Endothelial cell of umbilical vein (primary cell): ENCODE results near the gene OR9Q2.

Source experiments
- EZH2 ChIP-seq: IDR thresholded peaks from 2 replicates; pipeline ENCODE4 v1.6.1; 2012; ENCODE audit warnings: borderline replicate concordance, low read depth, mild to moderate bottlenecking, moderate library complexity, low read length, inconsistent platforms; ENCODE audit not compliant: severe bottlenecking
- FOS ChIP-seq: IDR thresholded peaks from 2 replicates; pipeline ENCODE4 v1.6.1; 2011; ENCODE audit warnings: mild to moderate bottlenecking, low read length, moderate library complexity, borderline replicate concordance; ENCODE audit not compliant: insufficient read depth
- GATA2 ChIP-seq: IDR thresholded peaks from 2 replicates; pipeline ENCODE4 v1.7.0; 2011; ENCODE audit warnings: low read depth, mild to moderate bottlenecking, moderate library complexity, mixed read lengths, low read length; ENCODE audit not compliant: insufficient read length, insufficient read depth
- JUN ChIP-seq: IDR thresholded peaks from 2 replicates; pipeline ENCODE4 v1.6.1; 2011; ENCODE audit warnings: borderline replicate concordance, low read depth; ENCODE audit not compliant: insufficient read length, insufficient read depth
- MYC ChIP-seq: IDR thresholded peaks from one replicate; pipeline ENCODE4 v1.6.1; 2011; ENCODE audit warnings: mild to moderate bottlenecking, low read depth, low read length
- POLR2A ChIP-seq: IDR thresholded peaks from 2 replicates; pipeline ENCODE4 v1.6.1; 2012; ENCODE audit warnings: low read depth, mild to moderate bottlenecking, control low read depth, low read length
- POLR2AphosphoS5 ChIP-seq: IDR thresholded peaks from 2 replicates; pipeline ENCODE4 v1.6.1; 2012; ENCODE audit warnings: low read depth, mild to moderate bottlenecking, control low read depth, low read length, moderate library complexity; ENCODE audit not compliant: insufficient read depth
- TF ChIP-seq, protein P1 (sequence below), 2 donors: IDR thresholded peaks; 1 replicate in 1 of 2; 2 replicates in 1 of 2; pipeline ENCODE4 v1.5.1; 2011; ENCODE audit warnings: low read length in 2 of 2, mild to moderate bottlenecking in 2 of 2, moderate library complexity in 2 of 2, control low read depth in 1 of 2, inconsistent platforms in 1 of 2, low read depth in 1 of 2; ENCODE audit not compliant: insufficient read depth in 1 of 2; ENCODE audit errors: extremely low read depth in 1 of 2
- TF ChIP-seq, protein P2 (sequence below): IDR thresholded peaks from 2 replicates; pipeline ENCODE4 v1.6.1; 2011; ENCODE audit not compliant: insufficient read depth, insufficient read length

- no peak for TF ChIP-seq MYC
- TF ChIP-seq, protein P1, sequence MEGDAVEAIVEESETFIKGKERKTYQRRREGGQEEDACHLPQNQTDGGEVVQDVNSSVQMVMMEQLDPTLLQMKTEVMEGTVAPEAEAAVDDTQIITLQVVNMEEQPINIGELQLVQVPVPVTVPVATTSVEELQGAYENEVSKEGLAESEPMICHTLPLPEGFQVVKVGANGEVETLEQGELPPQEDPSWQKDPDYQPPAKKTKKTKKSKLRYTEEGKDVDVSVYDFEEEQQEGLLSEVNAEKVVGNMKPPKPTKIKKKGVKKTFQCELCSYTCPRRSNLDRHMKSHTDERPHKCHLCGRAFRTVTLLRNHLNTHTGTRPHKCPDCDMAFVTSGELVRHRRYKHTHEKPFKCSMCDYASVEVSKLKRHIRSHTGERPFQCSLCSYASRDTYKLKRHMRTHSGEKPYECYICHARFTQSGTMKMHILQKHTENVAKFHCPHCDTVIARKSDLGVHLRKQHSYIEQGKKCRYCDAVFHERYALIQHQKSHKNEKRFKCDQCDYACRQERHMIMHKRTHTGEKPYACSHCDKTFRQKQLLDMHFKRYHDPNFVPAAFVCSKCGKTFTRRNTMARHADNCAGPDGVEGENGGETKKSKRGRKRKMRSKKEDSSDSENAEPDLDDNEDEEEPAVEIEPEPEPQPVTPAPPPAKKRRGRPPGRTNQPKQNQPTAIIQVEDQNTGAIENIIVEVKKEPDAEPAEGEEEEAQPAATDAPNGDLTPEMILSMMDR (IDR thresholded peaks at IDR 0.05; ENCODE audit: extremely low read depth in 1 of 2, insufficient read depth in 1 of 2, low read depth in 1 of 2, low read length in 2 of 2): no peak
- TF ChIP-seq POLR2A: no peak
- TF ChIP-seq POLR2AphosphoS5: no peak
- TF ChIP-seq EZH2: no peak
- TF ChIP-seq, protein P2, sequence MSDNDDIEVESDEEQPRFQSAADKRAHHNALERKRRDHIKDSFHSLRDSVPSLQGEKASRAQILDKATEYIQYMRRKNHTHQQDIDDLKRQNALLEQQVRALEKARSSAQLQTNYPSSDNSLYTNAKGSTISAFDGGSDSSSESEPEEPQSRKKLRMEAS: no peak
- no peak for TF ChIP-seq FOS
- no peak for TF ChIP-seq JUN
- TF ChIP-seq GATA2: no peak
Observed at GRCh38 chr11:58216476-58216875, 27.6 kb downstream of the OR9Q2 start.
